Activated gamma-delta T cell treated with Interleukin-2 at 50 U/mL for 16 hours (primary cell): ENCODE results near the gene STARD4.

Experiments used
- DNase-seq: peaks from one replicate; pipeline ENCODE4 v3.0.0-alpha.2; 2020

The STARD4 gene

GRCh38 chr5:111469293-111469896 is 42.9 kb downstream of the STARD4 start:
- no peak for DNase-seq

GRCh38 chr5:111463311-111463710 is 49.0 kb downstream of the STARD4 start:
- no peak for DNase-seq

- DNase-seq, result no peak
Measured at GRCh38 chr5:111461934-111462333, 50.4 kb downstream of the STARD4 start.

- no peak for DNase-seq
Measured at GRCh38 chr5:111461255-111461671, 51.1 kb downstream of the STARD4 start.

- no peak for DNase-seq
Measured at GRCh38 chr5:111454776-111455175, 57.6 kb downstream of the STARD4 start.

GRCh38 chr5:111454198-111454622 is 58.1 kb downstream of the STARD4 start:
- DNase-seq, result no peak

- DNase-seq, result no peak
Measured at GRCh38 chr5:111453747-111454146, 58.6 kb downstream of the STARD4 start.

GRCh38 chr5:111453295-111453694 is 59.0 kb downstream of the STARD4 start:
- no peak for DNase-seq

- no peak for DNase-seq
Measured at GRCh38 chr5:111447822-111448221, 64.5 kb downstream of the STARD4 start.

GRCh38 chr5:111447099-111447498 is 65.2 kb downstream of the STARD4 start:
- DNase-seq, result no peak
